Hepatocyte (in vitro differentiated cells): ENCODE measurements around the gene SLC17A7. TPM values are rescaled to one million over a fixed set of nuclear protein-coding genes. Genes with fewer than 3 reads are reported as not detected.

Experiments
- DNase-seq: peaks from one replicate; pipeline ENCODE4 v3.0.0-alpha.2; 2016; ENCODE audit warnings: low spot score
- H2AFZ ChIP-seq: fragments of 200-600 bp; sonication (generic); 2 replicates; pipeline ENCODE4 v1.6.0; 2016; ENCODE audit warnings: antibody characterized with exemption, mild to moderate bottlenecking
- H3K27ac ChIP-seq: fragments of 200-600 bp; sonication (generic); 2 replicates; pipeline ENCODE4 v1.5.1; 2016; ENCODE audit warnings: mild to moderate bottlenecking
- H3K27me3 ChIP-seq: fragments of 200-600 bp; sonication (generic); 2 replicates; pipeline ENCODE4 v1.6.1; 2016
- H3K36me3 ChIP-seq: fragments of 200-600 bp; sonication (generic); replicated peaks from 2 replicates; pipeline ENCODE4 v1.5.1; 2016; ENCODE audit warnings: low read depth; ENCODE audit not compliant: insufficient read depth
- H3K4me1 ChIP-seq: fragments of 200-600 bp; sonication (generic); 2 replicates; pipeline ENCODE4 v1.5.1; 2016; ENCODE audit warnings: mild to moderate bottlenecking, moderate library complexity; ENCODE audit not compliant: insufficient read depth
- H3K4me2 ChIP-seq: fragments of 200-600 bp; sonication (generic); 2 replicates; pipeline ENCODE4 v1.6.0; 2016
- H3K4me3 ChIP-seq: fragments of 200-600 bp; sonication (generic); 2 replicates; pipeline ENCODE4 v1.5.1; 2016; ENCODE audit warnings: mild to moderate bottlenecking
- H3K79me2 ChIP-seq: fragments of 200-600 bp; sonication (generic); 2 replicates; pipeline ENCODE4 v1.6.0; 2017; ENCODE audit warnings: mild to moderate bottlenecking
- H3K9me2 ChIP-seq: fragments of 200-600 bp; sonication (generic); replicated peaks from 2 replicates; pipeline ENCODE4 v1.6.0; 2017; ENCODE audit warnings: mild to moderate bottlenecking; ENCODE audit not compliant: insufficient read depth
- H3K9me3 ChIP-seq: fragments of 200-600 bp; sonication (generic); 2 replicates; pipeline ENCODE4 v1.5.1; 2016; ENCODE audit warnings: low read depth, mild to moderate bottlenecking
- H4K20me1 ChIP-seq: fragments of 200-600 bp; sonication (generic); 2 replicates; pipeline ENCODE4 v1.6.0; 2016; ENCODE audit warnings: mild to moderate bottlenecking; ENCODE audit not compliant: insufficient read depth, poor library complexity, severe bottlenecking
- EZH2 ChIP-seq: fragments of 200-600 bp; sonication (generic); IDR thresholded peaks from 2 replicates; pipeline ENCODE4 v1.6.1; 2016; ENCODE audit warnings: antibody characterized with exemption, mild to moderate bottlenecking, borderline replicate concordance
- EZH2phosphoT487 ChIP-seq: fragments of 200-600 bp; sonication (generic); IDR thresholded peaks from one replicate; pipeline ENCODE4 v1.6.1; 2018; ENCODE audit warnings: antibody characterized with exemption, mild to moderate bottlenecking, low read depth, moderate library complexity; ENCODE audit not compliant: unreplicated experiment, severe bottlenecking
- WGBS: methylation state at CpG from one replicate; pipeline ENCODE4 v1.1.6; 2016; ENCODE audit warnings: low lambda C conversion rate; ENCODE audit errors: missing lambda C conversion rate; 5-methylcytosine and 5-hydroxymethylcytosine counted together
- polyA plus RNA-seq: library from polyadenylated mRNA; unstranded; fragments of >200 nt; fragmentation: Nextera tagmentation; extraction: Ambion mirVana; gene quantifications from 2 replicates; pipeline ENCODE4 v1.2.1, GENCODE V29; 2016
- total RNA-seq: library from RNA; depleted of rRNA; stranded (reverse); fragments of >200 nt; gene quantifications from 2 replicates; pipeline ENCODE4 v1.2.3, GENCODE V29; 2014
- TF ChIP-seq, protein P1 (sequence below): fragments of 200-600 bp; sonication (generic); IDR thresholded peaks from 2 replicates; pipeline ENCODE4 v1.5.1; 2016; ENCODE audit warnings: antibody characterized with exemption, mild to moderate bottlenecking; ENCODE audit not compliant: poor library complexity

Gene SLC17A7
- total and polyA plus RNA-seq, 2 experiments from 2014 or later = 0.13 to 0.51 TPM

DNA sequence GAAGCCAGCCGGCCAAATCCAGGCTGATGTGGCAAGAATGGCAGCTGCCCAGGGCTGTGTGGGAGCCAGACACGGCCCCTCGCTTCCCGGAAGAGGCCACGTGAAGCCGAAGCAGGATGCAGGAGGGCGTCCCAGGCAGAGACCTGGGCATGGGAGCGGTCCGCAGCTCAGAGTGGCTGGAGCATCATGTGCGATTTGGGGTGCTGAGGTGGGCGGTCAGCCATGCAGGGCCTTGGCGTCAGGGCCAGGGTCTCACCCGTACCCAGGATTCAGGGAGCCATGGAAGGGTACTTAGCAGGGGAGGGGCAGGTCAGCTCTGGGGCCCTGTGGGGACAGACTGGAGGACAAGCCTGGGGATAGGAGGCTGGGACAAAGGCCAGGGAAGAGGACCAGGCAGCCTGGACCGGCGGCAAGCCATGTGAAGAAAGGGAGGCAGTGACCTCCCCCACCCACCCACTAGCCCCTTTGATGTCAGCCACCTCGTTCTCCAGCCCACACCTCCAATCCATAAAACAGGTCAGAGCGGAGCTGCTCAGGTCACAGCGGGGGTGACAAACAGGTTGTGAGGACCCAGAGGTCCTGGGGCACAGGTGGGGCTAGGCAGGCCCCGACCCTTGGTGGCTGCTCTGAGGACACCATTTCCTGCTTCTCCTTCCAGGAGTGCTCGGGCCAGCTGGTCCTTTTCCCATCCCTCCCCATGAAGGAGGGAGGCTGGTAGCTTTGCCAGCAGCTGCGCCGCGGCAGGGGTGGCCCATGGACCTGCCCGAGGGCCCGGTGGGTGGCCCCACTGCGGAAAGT lies 51.0 kb downstream of the SLC17A7 start:
- Histone ChIP-seq H2AFZ (no peak overlapping the region), H3K4me2 (no peak overlapping the region), H3K27ac (no peak overlapping the region), H3K9me3 (no peaks in the 10 kb centered on the region), H4K20me1 (no peaks in the 10 kb centered on the region), H3K9me2 (no peaks in the 10 kb centered on the region), H3K79me2 (no peaks in the 10 kb centered on the region), H3K36me3 (no peaks in the 10 kb centered on the region), H3K4me1 (no peaks in the 10 kb centered on the region), H3K4me3 (no peak overlapping the region), H3K27me3 (no peaks in the 10 kb centered on the region)
- 83% methylated on average over 24 of the region's 26 CpGs for WGBS
- no peak for DNase-seq
- TF ChIP-seq EZH2phosphoT487 (no peak), EZH2 (no peak)
- TF ChIP-seq, protein P1, sequence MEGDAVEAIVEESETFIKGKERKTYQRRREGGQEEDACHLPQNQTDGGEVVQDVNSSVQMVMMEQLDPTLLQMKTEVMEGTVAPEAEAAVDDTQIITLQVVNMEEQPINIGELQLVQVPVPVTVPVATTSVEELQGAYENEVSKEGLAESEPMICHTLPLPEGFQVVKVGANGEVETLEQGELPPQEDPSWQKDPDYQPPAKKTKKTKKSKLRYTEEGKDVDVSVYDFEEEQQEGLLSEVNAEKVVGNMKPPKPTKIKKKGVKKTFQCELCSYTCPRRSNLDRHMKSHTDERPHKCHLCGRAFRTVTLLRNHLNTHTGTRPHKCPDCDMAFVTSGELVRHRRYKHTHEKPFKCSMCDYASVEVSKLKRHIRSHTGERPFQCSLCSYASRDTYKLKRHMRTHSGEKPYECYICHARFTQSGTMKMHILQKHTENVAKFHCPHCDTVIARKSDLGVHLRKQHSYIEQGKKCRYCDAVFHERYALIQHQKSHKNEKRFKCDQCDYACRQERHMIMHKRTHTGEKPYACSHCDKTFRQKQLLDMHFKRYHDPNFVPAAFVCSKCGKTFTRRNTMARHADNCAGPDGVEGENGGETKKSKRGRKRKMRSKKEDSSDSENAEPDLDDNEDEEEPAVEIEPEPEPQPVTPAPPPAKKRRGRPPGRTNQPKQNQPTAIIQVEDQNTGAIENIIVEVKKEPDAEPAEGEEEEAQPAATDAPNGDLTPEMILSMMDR = no peak

DNA sequence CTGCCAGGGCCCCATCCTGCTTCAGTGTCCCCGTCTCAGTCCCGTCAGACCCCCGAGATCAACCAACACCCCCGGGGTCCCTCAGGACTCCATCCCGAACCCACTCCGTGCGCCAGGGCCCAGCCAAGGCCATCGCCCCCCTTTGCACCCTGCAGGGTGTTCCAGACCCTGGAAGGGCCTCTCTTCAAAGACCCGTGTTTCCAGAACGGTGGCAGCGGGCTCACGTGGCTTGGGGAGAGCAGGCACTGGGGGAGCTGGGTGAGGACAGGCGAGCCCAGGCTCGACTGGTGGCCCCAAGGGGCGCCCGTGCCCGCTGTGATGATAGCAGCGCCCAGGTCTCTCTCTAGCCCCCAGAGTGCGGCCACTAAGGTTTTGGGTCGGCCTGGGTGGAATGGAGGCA lies 51.9 kb downstream of the SLC17A7 start:
- Histone ChIP-seq H3K27me3 (no peaks in the 10 kb centered on the region), H3K9me3 (no peaks in the 10 kb centered on the region), H3K36me3 (no peaks in the 10 kb centered on the region), H3K4me3 (no peak overlapping the region), H3K4me1 (no peaks in the 10 kb centered on the region), H2AFZ (no peak overlapping the region), H4K20me1 (no peaks in the 10 kb centered on the region), H3K79me2 (no peaks in the 10 kb centered on the region), H3K27ac (no peak overlapping the region), H3K9me2 (no peaks in the 10 kb centered on the region), H3K4me2 (no peak overlapping the region)
- 92% methylated on average over 20 of the region's 20 CpGs for WGBS
- TF ChIP-seq, protein P1 = no peak
- TF ChIP-seq EZH2 = no peak
- TF ChIP-seq EZH2phosphoT487 = no peak
- no peak for DNase-seq

DNA sequence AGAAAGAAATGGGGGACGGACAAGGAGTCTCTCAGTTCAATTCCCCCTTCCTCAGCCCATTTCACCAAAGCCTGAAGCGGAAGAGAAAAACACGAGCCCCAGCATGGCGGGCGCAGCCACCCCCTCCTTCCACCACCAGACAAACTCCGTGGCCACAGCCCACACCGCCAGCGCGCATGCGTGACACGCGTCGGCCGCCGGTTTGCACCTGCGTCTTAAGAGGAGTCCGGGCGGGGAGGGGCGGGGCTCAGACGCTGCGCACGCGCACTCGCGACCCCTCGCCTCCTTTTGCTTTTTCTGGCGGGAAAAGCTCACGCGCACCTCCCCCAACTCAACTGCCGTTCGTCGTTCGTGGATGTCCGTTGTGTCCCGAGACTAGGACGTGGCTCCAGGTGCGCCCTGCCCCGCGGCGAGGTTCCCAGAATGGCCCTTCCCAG lies 53.4 kb downstream of the SLC17A7 start, which contains the start of gene KASH5:
KASH5 (plus strand) TSS at position 314 of the 437 bp plus-strand sequence. CDS start 2,635 bp downstream, outside the sequence.
- 96% methylated on average over 30 of the region's 40 CpGs for WGBS
- H3K27me3 ChIP-seq = no peaks in the 10 kb centered on the region
- H4K20me1 ChIP-seq = no peaks in the 10 kb centered on the region
- H3K79me2 ChIP-seq = no peaks in the 10 kb centered on the region
- no peak within 1 kb of the TSS for H3K4me3 ChIP-seq
- no peak for DNase-seq
- no peaks in the 10 kb centered on the region for H3K9me2 ChIP-seq
- TF ChIP-seq EZH2phosphoT487 (no peak), EZH2 (no peak)
- TF ChIP-seq, protein P1 = no peak
- H3K27ac ChIP-seq = no peak within 1 kb of the TSS
- H3K4me2 ChIP-seq = no peak within 1 kb of the TSS
- H3K9me3 ChIP-seq = no peaks in the 10 kb centered on the region
- H3K36me3 ChIP-seq = no peaks in the 10 kb centered on the region
- no peak within 1 kb of the TSS for H2AFZ ChIP-seq
- H3K4me1 ChIP-seq = no peaks in the 10 kb centered on the region
